Activated CD4-positive, alpha-beta T cell treated with anti-CD3 and anti-CD28 coated beads, Interleukin-2, amount 50 U/mL, for 1 hour (primary cell): ENCODE data around the gene DMPK.

Experiments
- DNase-seq: peaks from one replicate; pipeline ENCODE4 v3.0.0-alpha.2; 2020

DMPK gene

DNA sequence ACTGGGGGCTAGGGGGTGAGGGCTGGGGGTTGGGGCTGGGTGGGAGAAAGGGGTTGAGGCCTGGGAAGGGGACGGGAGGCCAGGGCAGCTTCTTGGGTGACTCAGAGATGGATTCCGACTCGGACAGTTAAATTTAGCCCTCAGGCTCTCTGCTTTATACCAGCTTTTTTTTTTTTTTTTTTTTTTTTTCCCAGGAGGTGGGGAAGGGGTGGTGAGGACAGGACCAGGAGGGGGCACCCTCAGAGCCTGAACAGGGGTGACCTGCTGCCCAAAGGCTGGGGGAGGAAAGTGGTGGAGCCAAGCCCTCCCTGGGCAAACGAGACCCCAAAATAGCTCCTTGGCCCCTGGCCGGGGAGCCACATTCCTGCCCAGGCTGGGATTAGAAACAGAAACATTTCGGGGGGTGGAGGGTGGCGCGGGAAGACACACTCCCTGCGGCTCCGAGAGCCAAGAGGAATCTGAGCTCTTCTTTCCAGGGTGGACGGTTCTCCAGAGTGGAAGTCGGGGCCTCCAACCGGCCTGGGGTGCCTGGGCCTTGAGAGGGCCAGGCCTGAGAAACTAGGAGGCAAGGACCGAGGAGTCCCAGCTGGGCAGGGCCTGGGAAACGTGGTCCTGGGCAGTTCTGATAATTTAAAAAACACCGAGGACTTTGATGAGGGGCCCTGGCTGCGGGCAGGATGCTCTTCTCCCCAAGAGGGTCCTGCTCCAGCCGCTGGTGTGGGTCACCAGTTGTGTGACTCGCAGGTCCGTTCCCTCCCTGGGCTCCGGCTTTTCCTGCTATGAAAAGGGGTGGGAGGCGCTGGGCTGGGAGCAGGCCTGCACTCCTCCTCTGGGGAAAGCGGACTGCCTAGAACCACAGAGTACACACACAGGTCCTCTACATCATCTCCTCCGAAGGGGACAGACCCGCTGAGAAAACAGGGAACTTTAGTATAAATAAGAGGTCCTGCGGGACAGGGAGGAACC lies 813 bp upstream of the DMPK start:
- DNase-seq, result no peak

DNA sequence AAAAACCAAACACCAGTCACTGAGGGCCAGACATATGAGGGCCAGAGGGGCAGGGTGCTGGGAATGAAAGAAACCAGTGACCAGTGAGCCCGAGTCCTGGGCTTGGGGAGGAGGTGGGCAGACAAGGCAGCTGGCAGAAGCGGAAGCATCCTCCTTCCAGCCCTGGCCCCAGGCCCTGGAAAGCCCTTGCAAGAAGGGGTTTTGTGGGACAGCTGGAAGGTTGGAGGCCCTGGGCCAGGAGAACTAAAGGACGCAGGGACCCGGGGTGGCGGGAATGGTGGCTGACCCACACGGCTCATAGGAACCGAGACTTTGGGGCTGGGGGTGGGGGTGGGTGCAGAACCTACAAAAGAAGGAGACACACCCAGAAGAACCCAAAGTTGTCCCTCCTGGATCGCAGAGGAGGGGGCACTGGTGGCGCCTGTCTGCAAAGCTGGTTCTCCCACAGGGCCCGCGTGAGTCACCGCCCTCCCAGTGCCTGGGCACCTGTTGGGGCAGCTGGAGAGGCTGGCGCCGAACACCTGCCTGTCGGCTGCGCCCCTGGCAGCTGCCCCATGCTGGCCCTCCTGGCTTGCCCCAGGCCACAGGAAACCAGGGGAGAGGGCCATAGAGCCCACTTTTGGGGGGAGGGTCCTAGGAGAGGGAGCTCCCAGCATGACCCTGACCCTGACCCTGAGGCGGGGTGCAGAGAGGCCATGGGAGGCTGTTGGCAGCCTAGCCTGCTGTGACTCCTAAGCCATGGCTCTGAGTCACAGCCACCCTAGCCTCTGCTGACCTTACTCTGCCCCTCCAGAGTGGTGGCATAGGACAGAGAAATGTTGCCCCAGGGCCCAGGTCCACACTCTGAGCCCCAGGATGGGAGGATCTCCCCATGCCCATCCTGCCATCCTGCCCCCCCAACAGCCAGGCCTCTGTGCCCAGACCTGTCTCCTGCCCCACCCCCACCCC lies 802 bp downstream of the DMPK start:
- no peak for DNase-seq

DNA sequence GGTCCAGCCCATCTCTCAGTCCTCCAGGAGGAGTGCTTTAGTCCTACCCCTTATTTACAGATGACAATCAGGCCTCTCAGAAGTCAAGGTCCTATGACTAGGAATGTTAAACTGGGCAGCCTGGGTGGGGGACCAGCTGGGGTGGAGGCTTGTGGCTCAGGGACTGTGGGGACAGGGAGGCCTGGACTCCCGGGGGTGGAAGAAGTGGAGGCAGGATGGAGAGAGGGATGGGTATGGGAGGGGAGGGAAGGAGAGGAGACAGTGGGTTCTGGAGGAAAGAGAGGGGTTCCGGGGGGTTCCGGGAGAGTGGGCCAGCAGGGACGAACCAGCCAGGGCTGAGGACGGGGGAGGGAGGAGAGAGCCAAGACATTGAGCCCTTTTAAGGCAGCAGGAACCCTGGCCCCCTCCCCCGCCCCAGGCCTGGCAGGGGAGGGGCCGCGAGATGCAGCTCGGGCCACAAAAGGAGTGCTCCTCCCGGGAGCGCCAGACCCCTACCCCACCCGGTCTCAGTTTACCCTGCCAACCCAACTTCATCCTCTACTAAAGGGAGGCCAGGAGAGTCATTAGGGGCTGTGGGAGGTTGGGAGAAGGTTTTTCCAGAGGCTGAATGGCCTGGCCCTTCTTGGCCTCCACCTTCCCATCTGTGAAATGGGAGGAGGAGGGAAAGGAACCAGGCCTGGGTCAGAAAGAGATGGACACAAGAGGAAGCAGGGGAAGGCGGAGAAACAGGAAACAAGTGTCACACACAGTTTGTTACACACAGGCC lies 1.7 kb downstream of the DMPK start:
- DNase-seq, result no peak

DNA sequence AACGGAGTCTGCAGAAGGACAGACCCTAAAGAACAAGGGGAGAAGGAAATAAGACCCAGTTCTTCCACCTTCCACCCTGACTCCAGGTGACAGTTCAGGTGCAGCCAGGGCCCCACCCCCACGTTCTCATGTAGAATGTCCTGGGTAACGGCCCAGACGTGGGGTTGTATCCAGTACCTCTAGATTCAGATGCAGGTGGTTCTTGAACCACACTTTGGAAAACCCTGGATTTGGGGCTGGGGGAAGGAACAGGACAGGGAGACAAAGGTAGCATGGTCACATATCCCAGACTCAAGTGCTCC lies 2.2 kb downstream of the DMPK start:
- no peak for DNase-seq

DNA sequence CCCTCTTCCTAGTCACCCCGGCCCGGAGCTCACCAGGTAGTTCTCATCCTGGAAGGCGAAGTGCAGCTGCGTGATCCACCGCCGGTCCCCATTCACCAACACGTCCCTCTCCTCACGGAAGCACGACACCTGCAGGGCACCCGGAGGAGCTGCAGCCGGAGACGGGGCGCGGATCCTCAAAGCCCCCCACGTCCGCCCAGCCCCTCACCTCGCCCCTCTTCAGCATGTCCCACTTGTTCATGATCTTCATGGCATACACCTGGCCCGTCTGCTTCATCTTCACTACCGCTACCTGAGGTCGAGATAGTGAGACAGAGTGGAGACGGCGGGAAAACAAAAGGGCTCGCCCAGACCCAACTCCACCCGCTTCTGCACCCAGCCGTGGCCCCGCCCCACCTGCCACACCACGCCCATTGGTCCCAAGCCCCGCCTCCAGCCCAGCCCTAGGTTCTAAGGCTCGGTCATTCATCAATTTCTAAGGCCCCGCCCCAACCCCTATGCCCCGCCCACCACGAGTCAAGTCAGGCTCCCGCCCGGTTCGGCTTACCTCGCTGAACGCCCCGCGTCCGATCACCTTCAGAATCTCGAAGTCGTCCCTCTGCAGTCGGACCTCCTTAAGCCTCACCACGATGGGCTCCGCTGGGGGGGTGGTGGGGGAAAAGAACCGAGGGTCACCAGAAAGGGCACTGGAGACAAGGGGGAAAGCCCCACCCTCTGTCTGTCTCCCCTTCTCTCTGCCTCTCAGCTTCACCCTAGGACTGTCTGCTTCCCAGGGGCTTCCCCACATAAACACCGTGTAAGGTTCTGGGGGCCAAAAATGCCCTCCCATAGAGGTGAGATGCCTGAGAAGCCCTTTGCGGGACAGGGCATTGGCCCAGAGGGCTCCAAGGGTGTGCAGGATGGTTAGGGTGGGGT lies 2.8 kb downstream of the DMPK start:
- DNase-seq, result peak; percentile 80

DNA sequence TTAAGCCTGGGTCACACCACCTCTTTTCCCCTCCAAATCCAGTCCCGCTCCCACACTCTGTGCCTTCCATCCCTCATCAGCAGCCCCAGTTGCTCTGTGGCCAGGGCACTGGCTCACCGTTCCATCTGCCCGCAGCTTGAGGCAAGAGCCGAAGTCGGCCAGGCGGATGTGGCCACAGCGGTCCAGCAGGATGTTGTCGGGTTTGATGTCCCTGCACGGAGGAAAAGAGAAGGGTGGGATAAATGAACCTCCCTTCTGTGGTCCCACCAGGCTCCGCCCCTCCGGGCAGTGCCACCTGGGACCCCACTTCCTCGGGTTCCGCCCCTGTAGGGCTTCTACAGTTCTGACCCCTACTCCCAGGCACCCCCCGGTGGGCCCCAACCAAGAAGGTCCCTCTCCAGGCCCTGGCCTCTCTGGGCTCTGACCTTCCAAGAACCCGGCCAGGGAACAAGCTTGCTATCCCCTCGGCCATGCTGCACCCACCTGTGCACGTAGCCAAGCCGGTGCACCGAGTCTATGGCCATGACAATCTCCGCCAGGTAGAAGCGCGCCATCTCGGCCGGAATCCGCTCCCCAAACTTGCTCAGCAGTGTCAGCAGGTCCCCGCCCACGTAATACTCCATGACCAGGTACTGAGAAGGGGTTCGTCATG lies 4.2 kb downstream of the DMPK start:
- DNase-seq, result no peak

DNA sequence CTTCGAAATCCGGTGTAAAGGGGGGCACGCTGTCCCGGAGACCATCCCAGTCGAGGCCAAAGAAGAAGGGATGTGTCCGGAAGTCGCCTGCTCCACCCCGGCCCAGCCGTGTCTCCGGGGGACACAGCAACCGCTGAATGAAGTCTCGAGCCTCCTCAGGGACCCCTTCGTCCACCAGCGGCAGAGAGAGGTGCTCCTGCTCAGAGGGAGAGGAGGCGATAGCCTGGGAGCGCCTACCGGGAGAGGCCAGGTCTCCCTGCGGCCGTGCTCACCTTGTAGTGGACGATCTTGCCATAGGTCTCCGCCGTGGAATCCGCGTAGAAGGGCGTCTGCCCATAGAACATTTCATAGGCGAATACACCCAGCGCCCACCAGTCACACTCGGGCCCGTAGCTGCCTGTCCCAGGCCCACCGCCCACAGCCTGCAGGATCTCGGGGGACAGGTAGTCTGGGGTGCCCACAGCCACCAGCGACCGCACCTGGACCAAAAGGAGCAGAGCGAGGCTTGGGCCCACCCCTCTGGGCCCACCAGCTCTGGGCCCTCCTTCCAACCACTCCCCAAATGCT lies 4.8 kb downstream of the DMPK start:
- DNase-seq, result no peak

DNA sequence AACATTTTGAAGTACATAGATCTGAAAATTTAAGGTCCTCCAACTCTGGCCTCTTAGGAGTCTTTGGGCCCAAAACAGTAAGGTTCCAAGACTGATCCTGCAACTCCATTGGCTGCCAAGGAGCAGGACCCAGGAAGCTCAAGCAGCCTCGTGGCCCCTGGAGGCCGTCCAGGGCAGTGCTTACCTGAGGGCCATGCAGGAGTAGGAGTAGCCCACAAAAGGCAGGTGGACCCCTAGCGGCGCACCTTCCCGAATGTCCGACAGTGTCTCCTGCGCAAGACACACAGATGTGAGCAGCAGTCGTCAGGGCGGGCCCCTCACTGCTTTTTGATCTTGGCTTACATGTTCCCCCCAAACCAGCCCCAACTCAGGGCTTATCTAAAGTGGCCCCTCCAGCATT lies 7.5 kb downstream of the DMPK start:
- DNase-seq, result no peak

DNA sequence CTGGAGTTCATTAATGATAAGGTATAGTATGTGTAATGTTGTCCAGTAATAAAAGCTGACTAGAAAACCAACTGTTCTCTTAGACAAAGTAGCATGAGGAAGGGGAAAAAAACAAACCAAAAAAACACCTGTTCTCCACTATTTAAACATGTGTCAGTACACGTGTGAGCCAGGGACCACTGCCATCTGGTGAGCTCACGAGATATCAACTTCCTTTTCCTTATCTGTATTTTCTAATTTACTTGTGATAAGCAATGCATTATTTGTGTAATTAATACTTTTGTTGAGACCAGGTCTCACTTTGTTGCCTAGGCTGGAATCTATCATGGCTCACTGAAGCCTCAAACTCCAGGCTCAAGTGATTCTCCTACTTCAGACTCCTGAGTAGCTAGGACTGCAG lies 8.9 kb downstream of the DMPK start:
- no peak for DNase-seq

DNA sequence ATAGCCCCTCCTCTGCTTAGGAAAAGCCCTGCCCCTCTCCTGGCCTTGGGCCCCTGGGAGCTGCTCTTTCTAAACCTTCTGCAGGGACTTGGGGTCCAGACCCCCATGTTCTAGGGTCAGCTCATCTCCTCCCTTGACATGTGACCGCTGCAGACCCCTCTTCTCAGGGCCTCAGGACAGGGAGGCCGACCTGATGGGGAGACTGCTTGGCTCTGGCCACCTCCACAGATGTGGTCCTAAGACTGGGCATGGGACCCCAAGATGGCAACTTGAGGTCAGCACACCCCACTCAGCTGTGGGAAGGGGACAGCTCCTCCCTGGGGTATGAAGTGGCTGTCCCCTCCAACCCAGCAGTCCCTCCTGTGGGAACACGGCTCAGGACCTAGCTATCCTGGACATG lies 9.4 kb downstream of the DMPK start:
- no peak for DNase-seq

DNA sequence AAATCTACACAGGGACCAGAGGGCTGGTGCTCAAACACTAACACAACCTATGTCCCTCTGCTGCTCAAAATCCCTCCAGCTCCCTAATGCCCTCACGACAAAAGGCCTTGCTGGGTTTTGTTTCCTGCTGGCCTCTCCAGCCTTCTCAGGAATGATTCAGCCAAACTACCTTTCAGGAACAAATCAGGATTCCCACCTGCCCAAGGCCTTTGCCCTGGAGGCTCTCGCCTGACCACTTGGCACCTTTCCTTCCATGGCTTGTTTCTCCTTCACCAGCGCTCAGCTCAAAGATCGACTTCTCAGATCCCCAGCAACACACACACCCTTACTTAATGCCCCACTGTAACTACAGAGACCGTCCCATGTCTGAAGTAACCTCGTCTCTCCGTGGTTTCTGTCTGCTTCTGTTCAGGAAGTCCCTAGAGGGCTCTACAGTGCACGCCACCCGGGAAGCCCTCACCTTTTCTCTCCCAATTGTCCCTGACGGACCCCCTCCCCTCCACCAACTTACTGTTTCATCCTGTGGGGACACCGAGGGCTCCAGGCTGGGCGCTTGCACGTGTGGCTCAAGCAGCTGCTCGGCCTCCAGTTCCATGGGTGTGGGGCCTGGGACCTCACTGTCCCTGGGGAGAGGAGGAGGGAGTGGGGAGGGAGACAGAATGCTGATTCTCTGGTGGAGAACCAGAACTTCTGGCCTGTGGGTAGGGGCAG lies 10.0 kb downstream of the DMPK start:
- no peak for DNase-seq

DNA sequence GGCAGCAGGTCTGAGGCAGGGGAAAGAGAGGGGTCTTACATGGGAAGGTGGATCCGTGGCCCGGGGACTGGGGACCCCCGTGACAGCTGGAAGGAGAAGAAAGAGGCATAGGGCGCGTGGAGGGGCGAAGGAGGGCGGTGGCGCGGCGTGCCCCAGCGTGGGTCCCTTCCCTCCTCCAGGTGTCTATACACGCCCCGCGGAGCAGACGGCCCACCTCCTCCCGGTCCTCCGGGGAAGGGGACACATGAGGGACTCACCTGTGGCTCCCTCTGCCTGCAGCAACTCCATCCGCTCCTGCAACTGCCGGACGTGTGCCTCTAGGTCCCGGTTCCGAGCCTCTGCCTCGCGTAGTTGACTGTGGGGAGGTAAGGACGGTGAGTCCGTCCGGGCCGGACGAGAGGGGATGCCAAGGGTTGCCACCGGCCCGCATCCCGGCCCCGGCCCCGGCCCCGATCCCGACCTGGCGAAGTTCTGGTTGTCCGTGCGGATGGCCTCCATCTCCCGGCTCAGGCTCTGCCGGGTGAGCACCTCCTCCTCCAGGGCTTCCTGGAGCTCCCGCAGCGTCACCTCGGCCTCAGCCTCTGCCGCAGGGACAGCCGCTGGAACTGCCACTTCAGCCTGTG lies 10.9 kb downstream of the DMPK start:
- no peak for DNase-seq

DNA sequence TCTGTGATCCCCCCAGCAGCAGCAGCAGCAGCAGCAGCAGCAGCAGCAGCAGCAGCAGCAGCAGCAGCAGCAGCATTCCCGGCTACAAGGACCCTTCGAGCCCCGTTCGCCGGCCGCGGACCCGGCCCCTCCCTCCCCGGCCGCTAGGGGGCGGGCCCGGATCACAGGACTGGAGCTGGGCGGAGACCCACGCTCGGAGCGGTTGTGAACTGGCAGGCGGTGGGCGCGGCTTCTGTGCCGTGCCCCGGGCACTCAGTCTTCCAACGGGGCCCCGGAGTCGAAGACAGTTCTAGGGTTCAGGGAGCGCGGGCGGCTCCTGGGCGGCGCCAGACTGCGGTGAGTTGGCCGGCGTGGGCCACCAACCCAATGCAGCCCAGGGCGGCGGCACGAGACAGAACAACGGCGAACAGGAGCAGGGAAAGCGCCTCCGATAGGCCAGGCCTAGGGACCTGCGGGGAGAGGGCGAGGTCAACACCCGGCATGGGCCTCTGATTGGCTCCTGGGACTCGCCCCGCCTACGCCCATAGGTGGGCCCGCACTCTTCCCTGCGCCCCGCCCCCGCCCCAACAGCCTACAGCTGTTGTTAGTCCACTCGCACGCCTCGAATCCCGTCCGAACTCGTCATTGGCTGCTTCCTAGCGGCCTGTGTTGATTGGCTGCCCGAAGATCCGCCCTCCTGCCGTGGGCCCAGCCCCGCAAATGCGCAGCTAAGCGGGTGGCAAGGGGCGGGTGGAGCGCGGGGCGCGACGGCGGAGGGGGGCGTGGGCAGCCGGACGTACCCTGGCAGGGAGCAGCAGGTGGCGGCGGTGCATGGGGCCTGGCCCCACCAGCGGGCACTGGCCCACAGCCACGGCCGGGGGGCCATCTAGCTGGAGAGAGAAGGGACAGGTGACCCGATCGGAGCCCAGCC lies 11.8 kb downstream of the DMPK start:
- peak; percentile 88 for DNase-seq

DNA sequence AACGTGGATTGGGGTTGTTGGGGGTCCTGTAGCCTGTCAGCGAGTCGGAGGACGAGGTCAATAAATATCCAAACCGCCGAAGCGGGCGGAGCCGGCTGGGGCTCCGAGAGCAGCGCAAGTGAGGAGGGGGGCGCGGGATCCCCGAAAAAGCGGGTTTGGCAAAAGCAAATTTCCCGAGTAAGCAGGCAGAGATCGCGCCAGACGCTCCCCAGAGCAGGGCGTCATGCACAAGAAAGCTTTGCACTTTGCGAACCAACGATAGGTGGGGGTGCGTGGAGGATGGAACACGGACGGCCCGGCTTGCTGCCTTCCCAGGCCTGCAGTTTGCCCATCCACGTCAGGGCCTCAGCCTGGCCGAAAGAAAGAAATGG lies 12.5 kb downstream of the DMPK start:
- DNase-seq, result peak; percentile 53

DNA sequence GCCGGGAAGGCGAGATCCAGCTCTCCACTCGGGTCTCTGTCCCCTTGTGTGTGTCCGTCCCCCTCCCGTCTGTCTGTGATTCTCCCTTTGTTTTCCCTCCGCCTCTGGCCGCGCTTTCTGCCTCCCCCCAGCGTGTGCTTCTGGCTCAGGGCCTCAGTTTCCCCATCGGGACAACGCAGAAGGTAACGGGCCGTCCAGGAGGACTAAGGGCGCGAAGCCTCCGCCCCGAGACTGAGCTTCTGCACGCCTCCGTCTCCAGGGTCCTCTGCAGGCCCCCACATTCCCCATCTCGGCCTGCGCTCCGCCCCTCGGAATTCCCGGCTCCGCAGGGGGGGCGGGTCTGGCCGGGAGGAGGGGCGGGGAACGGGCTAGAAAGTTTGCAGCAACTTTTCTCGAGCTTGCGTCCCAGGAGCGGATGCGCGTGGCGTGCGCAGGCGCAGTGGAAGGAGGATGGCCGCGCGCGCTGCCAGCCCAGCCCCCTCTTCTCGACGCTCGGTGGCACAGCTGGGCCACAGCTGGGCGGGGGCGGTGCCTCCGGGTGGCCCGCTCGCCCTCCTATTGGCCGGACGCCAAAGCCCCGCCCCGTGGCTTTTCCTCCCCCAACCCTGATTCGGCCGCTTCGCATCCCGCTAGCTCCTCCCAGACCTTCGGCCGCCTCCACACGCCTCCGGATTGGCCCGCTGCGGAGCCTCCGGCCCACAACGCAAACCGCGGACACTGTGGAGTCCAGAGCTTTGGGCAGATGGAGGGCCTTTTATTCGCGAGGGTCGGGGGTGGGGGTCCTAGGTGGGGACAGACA lies 13.1 kb downstream of the DMPK start, which contains the start of gene SIX5:
Gene SIX5 (minus strand): TSS at position 269 of the 799 bp plus-strand sequence. CDS start 408 bp downstream, outside the sequence.
- DNase-seq, result peak; percentile 93

DNA sequence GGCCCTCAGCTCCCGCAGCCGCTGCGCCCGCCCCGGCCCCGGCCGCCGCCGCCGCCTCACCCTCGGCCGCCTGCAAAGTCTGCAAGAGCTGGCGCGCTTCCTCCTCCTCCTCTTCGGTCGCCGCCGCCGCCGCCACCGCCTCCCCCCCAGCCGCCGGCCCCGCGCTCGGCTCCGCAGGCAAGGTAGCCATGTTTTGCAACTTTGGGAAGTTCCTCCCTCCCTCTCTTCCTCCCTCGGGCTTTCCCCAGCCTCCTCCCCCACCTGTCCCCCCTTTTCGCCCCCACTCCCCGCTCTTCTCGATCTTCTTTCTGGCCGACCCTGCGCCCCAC lies 13.7 kb downstream of the DMPK start:
- DNase-seq, result peak; percentile 28

DNA sequence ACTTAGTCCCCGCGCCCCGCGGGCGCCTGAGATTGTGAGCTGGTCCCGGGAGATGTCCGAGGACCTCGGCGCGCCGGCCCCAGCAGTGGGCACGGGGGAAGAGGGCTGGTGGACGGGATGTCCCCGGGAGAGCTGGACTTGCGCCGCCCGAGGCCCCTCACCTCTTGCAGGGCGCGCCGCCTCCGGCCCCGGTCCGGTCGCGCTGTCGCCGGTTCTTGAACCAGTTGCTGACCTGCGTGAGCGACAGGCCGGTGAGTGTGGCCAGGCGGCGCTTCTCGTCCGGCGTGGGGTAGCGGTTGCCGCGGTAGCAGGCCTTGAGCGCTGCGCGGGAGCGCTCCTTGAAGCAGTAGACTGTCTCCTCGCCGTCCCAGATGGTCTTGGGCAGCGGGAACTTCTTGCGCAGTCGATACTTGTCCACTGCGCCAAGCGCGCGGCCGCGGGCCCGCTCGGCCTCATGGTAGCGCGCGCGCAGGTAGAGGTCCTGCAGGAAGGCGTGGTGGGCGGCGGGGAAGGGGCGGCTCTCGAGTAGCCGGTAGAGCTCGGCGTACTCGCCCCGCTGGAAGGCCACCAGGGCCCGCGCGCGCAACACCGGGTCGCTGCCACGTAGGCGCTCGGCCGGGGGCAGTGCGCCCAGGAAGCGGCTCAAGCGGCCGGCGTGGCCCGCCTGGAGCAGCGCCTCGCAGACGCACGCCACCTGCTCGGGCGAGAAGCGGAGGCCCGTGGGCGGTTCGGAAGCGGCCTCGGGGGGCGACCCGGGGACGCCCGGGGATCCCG lies 14.2 kb downstream of the DMPK start:
- DNase-seq, result no peak
